Measurements from ENCODE around the gene TRAPPC10. TPM values are rescaled to one million over a fixed set of nuclear protein-coding genes. Genes with fewer than 3 reads are reported as not detected.
A peak's percentile ranks its signal among the peaks of the same experiment; 100 is the strongest.

The TRAPPC10 gene
- total and polyA plus RNA-seq, 9 of the 15 experiments (the other 6 are each of a cell fraction or from before 2014, with no cell fraction given): 1.1 to 33.8 (median 24.3) TPM

DNA sequence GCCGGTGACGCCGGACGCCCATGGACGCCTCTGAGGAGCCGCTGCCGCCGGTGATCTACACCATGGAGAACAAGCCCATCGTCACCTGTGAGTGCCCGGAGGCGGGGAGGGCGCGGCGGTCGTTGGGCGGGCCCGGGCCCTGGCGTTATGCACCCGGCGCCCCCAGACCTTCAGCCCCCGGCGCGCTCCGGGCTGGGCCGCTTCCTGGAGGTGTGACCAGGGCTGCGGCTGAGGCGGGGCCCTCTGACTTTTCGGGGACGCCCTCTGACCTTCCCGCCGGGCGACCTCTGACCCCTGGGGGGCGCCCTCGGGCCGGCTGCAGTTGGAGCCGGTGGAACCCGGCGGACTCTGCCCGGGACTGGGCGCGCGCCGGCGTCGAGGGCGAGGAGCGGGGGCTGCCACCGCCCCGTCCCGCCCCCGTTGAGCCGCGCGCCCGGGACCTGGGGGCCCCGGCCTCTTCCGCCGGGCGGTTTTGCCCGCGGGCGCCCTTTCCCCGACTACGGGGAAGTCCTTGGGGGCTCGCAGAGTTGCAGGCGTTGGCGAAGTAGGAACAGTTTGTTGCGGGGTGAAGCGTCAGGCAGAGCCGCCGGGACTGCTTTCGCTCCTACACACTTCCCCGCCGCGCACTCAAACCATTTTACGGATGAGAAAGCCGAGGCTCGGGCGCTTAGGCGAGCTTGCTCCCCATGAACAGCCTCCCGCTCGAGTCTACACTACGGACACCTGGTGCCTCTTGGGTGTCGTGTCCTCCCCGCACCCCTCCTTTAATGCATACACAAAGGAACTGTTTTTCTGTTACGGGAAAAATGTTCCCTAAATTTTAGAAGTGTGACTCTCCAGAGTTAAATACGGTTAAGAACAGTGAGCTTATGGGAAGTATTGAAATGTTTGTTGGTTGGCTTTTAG is 618 bp downstream of the TRAPPC10 start (continued):
- TF ChIP-seq, protein P1, sequence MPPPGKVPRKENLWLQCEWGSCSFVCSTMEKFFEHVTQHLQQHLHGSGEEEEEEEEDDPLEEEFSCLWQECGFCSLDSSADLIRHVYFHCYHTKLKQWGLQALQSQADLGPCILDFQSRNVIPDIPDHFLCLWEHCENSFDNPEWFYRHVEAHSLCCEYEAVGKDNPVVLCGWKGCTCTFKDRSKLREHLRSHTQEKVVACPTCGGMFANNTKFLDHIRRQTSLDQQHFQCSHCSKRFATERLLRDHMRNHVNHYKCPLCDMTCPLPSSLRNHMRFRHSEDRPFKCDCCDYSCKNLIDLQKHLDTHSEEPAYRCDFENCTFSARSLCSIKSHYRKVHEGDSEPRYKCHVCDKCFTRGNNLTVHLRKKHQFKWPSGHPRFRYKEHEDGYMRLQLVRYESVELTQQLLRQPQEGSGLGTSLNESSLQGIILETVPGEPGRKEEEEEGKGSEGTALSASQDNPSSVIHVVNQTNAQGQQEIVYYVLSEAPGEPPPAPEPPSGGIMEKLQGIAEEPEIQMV (tag; conservative IDR thresholded peaks at IDR 0.05; ENCODE audit: low read depth): no peak
- no peak for TF ChIP-seq ZNF133 (CRISPR knock-in tag; IDR thresholded peaks at IDR 0.05)
- no peak for TF ChIP-seq ZNF143 (CRISPR knock-in tag; IDR thresholded peaks at IDR 0.05)
- TF ChIP-seq ZNF780A (CRISPR knock-in tag; IDR thresholded peaks at IDR 0.05): no peak
- TF ChIP-seq SMAD3 (CRISPR knock-in tag; conservative IDR thresholded peaks at IDR 0.05): no peak
- no peak for TF ChIP-seq RFX7 (CRISPR knock-in tag; IDR thresholded peaks at IDR 0.05)
- TF ChIP-seq MITF (IDR thresholded peaks at IDR 0.05): 0 out of 2 replicates have a peak, but pooled peaks have one; percentile 28
- no peak for TF ChIP-seq MAFK (IDR thresholded peaks at IDR 0.05; ENCODE audit: low read length)
- peak; percentile 88 for TF ChIP-seq KLF16 (IDR thresholded peaks at IDR 0.05)
- 0 out of 2 replicates have a peak, but pooled peaks have one; percentile 17 for TF ChIP-seq EP300 (IDR thresholded peaks at IDR 0.05; ENCODE audit: low read length)
- no peak for TF ChIP-seq GABPB2 (CRISPR knock-in tag; conservative IDR thresholded peaks at IDR 0.05)
- TF ChIP-seq ZFPM2 (CRISPR knock-in tag; IDR thresholded peaks at IDR 0.05): no peak
- no peak for TF ChIP-seq U2AF1 (optimal IDR thresholded peaks at IDR 0.05; ENCODE audit: low read depth, low read length)
- TF ChIP-seq NR2C1 (IDR thresholded peaks at IDR 0.05): peak; percentile 96
- peak; percentile 97 for TF ChIP-seq NR2C1 (tag; IDR thresholded peaks at IDR 0.05)
- no peak for TF ChIP-seq ZKSCAN8 (CRISPR knock-in tag; IDR thresholded peaks at IDR 0.05)
- no peak for TF ChIP-seq ZC3H8 (IDR thresholded peaks at IDR 0.05)
- TF ChIP-seq XRCC4 (IDR thresholded peaks at IDR 0.05; ENCODE audit: extremely low read depth, insufficient read depth, insufficient read length): no peak
- TF ChIP-seq SMARCA5 (IDR thresholded peaks at IDR 0.05): 0 out of 2 replicates have a peak, but pooled peaks have one; percentile 13
- 0 out of 2 replicates have a peak, but pooled peaks have one; percentile 15 for TF ChIP-seq THAP12 (CRISPR knock-in tag; IDR thresholded peaks at IDR 0.05)
- no peak for TF ChIP-seq CEBPG (CRISPR knock-in tag; IDR thresholded peaks at IDR 0.05)
- TF ChIP-seq CEBPG (tag; conservative IDR thresholded peaks at IDR 0.05 in 1 of 2, IDR thresholded peaks at IDR 0.05 in 1 of 2): no peak
- TF ChIP-seq BRCA1 (IDR thresholded peaks at IDR 0.05): no peak
- no peak for TF ChIP-seq BRCA1 (CRISPR knock-in tag; IDR thresholded peaks at IDR 0.05)
- TF ChIP-seq ZNF79 (CRISPR knock-in tag; IDR thresholded peaks at IDR 0.05; ENCODE audit: low read depth): no peak
- TF ChIP-seq MIER1 (IDR thresholded peaks at IDR 0.05; ENCODE audit: low read depth): no peak
- TF ChIP-seq SREBF2 (CRISPR knock-in tag; IDR thresholded peaks at IDR 0.05): no peak

All from K562 (cell line).